KMS-11 (cell line): ENCODE data around the gene TRPM2.

ENCODE experiments used
- H2AFZ ChIP-seq: fragments of 200-600 bp; sonication (generic); 2 replicates; pipeline ENCODE4 v1.6.1; 2016; ENCODE audit warnings: antibody characterized with exemption, mixed run types, low read depth
- H3K27ac ChIP-seq: fragments of 200-600 bp; sonication (generic); 2 replicates; pipeline ENCODE4 v1.6.1; 2016; ENCODE audit warnings: mild to moderate bottlenecking, mixed run types
- H3K27me3 ChIP-seq: fragments of 200-600 bp; sonication (generic); 2 replicates; pipeline ENCODE4 v1.6.1; 2017; ENCODE audit warnings: mild to moderate bottlenecking, low read depth, mixed run types, moderate library complexity; ENCODE audit not compliant: insufficient read depth
- H3K36me3 ChIP-seq: fragments of 200-600 bp; sonication (generic); 2 replicates; pipeline ENCODE4 v1.6.1; 2017; ENCODE audit warnings: mild to moderate bottlenecking, mixed run types; ENCODE audit not compliant: insufficient read depth
- H3K4me1 ChIP-seq: fragments of 200-600 bp; sonication (generic); 2 replicates; pipeline ENCODE4 v1.6.1; 2016; ENCODE audit warnings: mild to moderate bottlenecking, low read depth, mixed run types; ENCODE audit not compliant: poor library complexity, severe bottlenecking
- H3K4me2 ChIP-seq: fragments of 200-600 bp; sonication (generic); 2 replicates; pipeline ENCODE4 v1.7.0; 2016; ENCODE audit warnings: mild to moderate bottlenecking, mixed run types
- H3K4me3 ChIP-seq: fragments of 200-600 bp; sonication (generic); IDR thresholded peaks from 2 replicates; pipeline ENCODE4 v1.6.1; 2017; ENCODE audit warnings: low read depth, low read length, mixed read lengths; ENCODE audit not compliant: insufficient read depth
- H3K79me2 ChIP-seq: fragments of 200-600 bp; sonication (generic); 2 replicates; pipeline ENCODE4 v1.6.1; 2016; ENCODE audit warnings: low read depth, mixed run types; ENCODE audit not compliant: insufficient read depth
- H3K9ac ChIP-seq: fragments of 200-600 bp; sonication (generic); 2 replicates; pipeline ENCODE4 v1.6.1; 2016; ENCODE audit warnings: mild to moderate bottlenecking, mixed run types
- H4K20me1 ChIP-seq: fragments of 200-600 bp; sonication (generic); 2 replicates; pipeline ENCODE4 v1.6.1; 2016; ENCODE audit warnings: mild to moderate bottlenecking, mixed run types; ENCODE audit not compliant: insufficient read depth
- TF ChIP-seq, protein P1 (sequence below): fragments of 200-600 bp; sonication (generic); conservative IDR thresholded peaks from 2 replicates; pipeline ENCODE4 v1.6.1; 2017; ENCODE audit warnings: low read depth, mild to moderate bottlenecking, antibody characterized with exemption, low read length, moderate library complexity, mixed read lengths

The TRPM2 gene

GRCh38 chr21:44313451-44313850 lies 40.0 kb upstream of the TRPM2 start:
- Histone ChIP-seq H2AFZ (no peak overlapping the region), H3K4me2 (no peak overlapping the region), H3K4me3 (no peak overlapping the region), H3K79me2 (no peaks in the 10 kb centered on the region), H3K27me3 (no peaks in the 10 kb centered on the region), H3K9ac (no peak overlapping the region), H3K36me3 (no peaks in the 10 kb centered on the region), H3K4me1 (no peaks in the 10 kb centered on the region), H4K20me1 (no peaks in the 10 kb centered on the region), H3K27ac (no peak overlapping the region)
- TF ChIP-seq, protein P1, sequence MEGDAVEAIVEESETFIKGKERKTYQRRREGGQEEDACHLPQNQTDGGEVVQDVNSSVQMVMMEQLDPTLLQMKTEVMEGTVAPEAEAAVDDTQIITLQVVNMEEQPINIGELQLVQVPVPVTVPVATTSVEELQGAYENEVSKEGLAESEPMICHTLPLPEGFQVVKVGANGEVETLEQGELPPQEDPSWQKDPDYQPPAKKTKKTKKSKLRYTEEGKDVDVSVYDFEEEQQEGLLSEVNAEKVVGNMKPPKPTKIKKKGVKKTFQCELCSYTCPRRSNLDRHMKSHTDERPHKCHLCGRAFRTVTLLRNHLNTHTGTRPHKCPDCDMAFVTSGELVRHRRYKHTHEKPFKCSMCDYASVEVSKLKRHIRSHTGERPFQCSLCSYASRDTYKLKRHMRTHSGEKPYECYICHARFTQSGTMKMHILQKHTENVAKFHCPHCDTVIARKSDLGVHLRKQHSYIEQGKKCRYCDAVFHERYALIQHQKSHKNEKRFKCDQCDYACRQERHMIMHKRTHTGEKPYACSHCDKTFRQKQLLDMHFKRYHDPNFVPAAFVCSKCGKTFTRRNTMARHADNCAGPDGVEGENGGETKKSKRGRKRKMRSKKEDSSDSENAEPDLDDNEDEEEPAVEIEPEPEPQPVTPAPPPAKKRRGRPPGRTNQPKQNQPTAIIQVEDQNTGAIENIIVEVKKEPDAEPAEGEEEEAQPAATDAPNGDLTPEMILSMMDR = no peak

- Histone ChIP-seq H3K27ac (no peak overlapping the region), H3K9ac (no peak overlapping the region), H4K20me1 (no peaks in the 10 kb centered on the region), H3K4me3 (no peak overlapping the region), H3K4me1 (no peaks in the 10 kb centered on the region), H3K79me2 (no peaks in the 10 kb centered on the region), H3K4me2 (no peak overlapping the region), H3K36me3 (no peaks in the 10 kb centered on the region), H2AFZ (no peak overlapping the region), H3K27me3 (no peaks in the 10 kb centered on the region)
- TF ChIP-seq, protein P1 = no peak
Measured at GRCh38 chr21:44314128-44314527, 39.3 kb upstream of the TRPM2 start.

- H4K20me1 ChIP-seq = no peaks in the 10 kb centered on the region
- H3K36me3 ChIP-seq = no peaks in the 10 kb centered on the region
- TF ChIP-seq, protein P1 = no peak
- no peaks in the 10 kb centered on the region for H3K4me1 ChIP-seq
- H2AFZ ChIP-seq = no peak overlapping the region
- H3K4me2 ChIP-seq = no peak overlapping the region
- H3K79me2 ChIP-seq = no peaks in the 10 kb centered on the region
- no peak overlapping the region for H3K9ac ChIP-seq
- no peak overlapping the region for H3K27ac ChIP-seq
- H3K4me3 ChIP-seq = no peak overlapping the region
- no peaks in the 10 kb centered on the region for H3K27me3 ChIP-seq
Measured at GRCh38 chr21:44314561-44314960, 38.9 kb upstream of the TRPM2 start.

- Histone ChIP-seq H3K4me1 (no peaks in the 10 kb centered on the region), H3K27ac (no peak overlapping the region), H3K79me2 (no peaks in the 10 kb centered on the region), H3K9ac (no peak overlapping the region), H3K4me3 (no peak overlapping the region), H3K27me3 (no peaks in the 10 kb centered on the region), H2AFZ (no peak overlapping the region), H4K20me1 (no peaks in the 10 kb centered on the region), H3K4me2 (no peak overlapping the region), H3K36me3 (no peaks in the 10 kb centered on the region)
- TF ChIP-seq, protein P1 = no peak
Measured at GRCh38 chr21:44315691-44316203, 37.7 kb upstream of the TRPM2 start.
